Adrenal gland (tissue), 5 donors: Measurements from ENCODE around the gene ECI1.
A peak's percentile ranks its signal among the peaks of the same experiment; 100 is the strongest.

Source experiments
- CTCF ChIP-seq, 6 experiments: fragments of 450-650 bp in 4 of 6; fragments of 200-600 bp in 2 of 6; sonication (generic) in 1 of 6; IDR thresholded peaks; 1 replicate in 5 of 6; 2 replicates in 1 of 6; pipeline versions ENCODE4 v1.5.1 to v1.8.0; 2016 to 2021; ENCODE audit warnings: antibody characterized with exemption in 6 of 6, mild to moderate bottlenecking in 2 of 6, moderate library complexity in 1 of 6
- POLR2A ChIP-seq, 2 donors: fragments of 450-650 bp; IDR thresholded peaks; one replicate each; pipeline ENCODE4 v1.6.1; 2017; ENCODE audit warnings: antibody characterized with exemption in 2 of 2, mild to moderate bottlenecking in 2 of 2, moderate library complexity in 1 of 2
- donor health status: DM: no; HTN: no; CAD: no.

- TF ChIP-seq CTCF (IDR thresholded peaks at IDR 0.05) (peak in 1 of 6 experiments; percentile 1), POLR2A (IDR thresholded peaks at IDR 0.05) (no peak)
These were observed 36.7 kb downstream of the ECI1 start, which contains the start of gene PGP for GRCh38 chr16:2214719-2214968.
